HUDEP-2 (cell line): ENCODE measurements around the gene OCIAD2.
"Not testable (repeated sequence)": the region's sequence is repeated elsewhere in the genome, so short reads cannot be mapped to it uniquely, and the experiment has no call there.

Experiments
- DNase-seq, 76 experiments: peaks; one replicate each; lab custom pipeline; 2025; ENCODE audit not compliant: unreplicated experiment in 76 of 76; lab: John Stamatoyannopoulos, UW

Gene OCIAD2

DNA sequence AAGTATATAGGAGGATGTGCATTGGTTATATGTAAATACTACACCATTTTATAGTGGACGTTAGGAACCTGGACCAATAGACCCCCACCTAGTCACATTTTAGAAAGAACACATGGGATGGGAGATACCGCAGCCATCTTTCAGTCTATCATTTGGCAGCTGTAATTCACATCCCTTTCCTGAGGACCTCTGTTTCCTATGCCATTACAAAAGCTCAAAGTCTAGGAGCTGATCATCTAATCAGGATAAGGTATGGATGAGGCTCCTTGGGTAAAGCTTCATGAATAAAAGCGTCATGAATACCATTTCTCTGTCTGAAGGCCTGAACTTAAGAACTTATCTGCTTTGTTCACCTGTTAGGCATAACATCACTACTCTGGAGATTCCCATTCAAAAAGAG is 44.5 kb downstream of the OCIAD2 start:
- DNase-seq = no peak

DNA sequence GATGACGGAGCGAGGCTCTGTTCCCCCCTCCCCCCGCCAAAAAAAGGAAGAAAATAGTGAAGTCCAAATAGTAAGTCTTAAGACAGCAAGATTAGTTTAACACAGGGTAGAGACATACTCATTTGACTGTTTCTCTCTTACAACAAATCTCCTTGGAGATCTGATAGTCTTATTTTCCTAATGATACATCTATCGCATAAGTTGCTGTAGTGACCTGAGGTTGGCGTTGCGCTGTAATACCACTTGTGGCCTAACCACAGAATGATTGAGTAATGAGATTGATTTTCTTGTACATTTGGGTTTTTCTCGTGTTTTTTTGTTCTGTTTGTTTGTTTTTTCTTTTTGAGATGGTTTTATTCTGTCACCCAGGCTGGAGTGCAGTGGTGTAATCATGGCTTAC is 48.4 kb downstream of the OCIAD2 start:
- DNase-seq = no peak

DNA sequence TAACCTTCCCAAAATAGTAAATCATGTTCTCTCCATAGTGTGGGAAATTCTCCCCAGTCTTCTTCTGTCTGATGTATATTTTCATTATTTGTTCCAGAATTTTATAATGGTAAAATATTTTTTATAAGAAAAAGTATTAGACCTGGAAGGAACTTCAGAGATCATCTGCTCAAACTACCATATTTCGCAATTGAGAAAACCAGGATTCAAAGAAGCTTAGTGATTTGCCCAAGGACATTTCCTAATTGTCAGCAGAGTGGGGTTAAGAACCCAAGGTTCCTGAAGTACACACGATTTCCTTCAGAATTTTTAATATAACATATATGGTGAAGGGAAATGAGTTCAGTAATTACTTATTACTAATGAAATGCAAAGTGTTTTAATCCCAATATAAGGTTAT is 51.6 kb downstream of the OCIAD2 start:
- DNase-seq = no peak

DNA sequence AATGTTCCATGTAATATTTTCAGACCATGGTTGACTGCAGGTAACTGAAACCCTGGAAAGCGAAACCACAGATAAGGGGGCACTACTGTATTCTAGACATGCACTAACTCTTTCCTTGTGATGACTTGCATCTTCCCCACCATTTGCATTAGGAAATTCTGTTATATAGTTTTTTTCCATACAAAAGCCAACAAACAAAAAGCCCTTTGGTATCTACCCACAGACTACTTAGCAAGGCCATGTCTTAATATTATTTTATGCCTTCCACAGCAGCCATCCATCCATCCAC is 52.2 kb downstream of the OCIAD2 start:
- DNase-seq = no peak

DNA sequence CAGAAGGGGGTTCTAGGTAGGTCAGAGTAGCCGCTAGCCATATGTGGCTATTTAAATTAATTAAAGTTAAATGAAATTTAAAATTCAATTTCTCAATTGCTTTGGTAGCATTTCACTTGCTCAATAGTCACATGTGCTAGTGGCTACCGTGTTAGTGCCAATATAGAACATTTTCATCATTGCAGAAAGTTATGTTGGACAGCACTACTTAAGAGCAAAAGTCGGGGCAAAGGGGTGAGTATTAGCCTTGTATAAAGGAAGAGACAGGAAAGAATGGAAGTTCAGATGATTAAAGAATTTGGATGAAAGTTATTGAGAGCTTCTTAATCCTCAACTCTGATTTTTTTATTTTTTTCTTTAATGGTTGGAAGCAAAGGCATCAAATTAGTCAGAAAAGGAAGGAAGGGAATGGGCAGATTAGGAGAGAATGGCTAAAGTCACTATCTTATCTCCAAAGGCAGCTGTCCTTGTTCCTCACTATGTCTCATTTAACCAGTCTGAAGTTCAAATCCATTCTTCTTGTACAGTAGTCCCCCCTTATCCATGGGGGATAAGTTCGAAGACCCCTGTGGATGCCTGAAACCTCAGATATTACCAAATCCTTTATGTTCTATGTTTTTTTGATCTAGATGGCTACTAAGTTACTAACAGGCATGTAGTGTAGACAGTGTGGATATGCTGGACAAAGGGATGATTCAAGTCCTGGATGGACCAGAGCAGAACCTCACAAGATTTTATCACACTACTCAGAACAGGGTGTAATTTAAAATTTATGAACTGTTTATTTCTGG is 52.8 kb downstream of the OCIAD2 start:
- peak in 9 of 76 experiments; percentile 9 to 36 (median 30) for DNase-seq

DNA sequence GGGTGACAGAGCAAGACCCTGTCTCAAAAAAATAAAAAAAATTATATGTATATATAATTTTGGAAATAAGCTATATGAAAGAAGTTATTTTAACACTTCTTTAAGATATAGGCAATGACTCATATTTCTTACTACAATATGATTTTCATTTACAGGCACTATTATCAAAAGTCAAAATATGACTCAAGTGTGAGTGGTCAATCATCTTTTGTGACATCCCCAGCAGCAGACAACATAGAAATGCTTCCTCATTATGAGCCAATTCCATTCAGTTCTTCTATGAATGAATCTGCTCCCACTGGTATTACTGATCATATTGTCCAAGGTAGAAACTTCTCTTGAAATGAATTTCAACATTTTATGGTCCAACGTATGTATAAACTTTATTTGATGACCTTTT is 54.9 kb downstream of the OCIAD2 start:
- DNase-seq = no peak

DNA sequence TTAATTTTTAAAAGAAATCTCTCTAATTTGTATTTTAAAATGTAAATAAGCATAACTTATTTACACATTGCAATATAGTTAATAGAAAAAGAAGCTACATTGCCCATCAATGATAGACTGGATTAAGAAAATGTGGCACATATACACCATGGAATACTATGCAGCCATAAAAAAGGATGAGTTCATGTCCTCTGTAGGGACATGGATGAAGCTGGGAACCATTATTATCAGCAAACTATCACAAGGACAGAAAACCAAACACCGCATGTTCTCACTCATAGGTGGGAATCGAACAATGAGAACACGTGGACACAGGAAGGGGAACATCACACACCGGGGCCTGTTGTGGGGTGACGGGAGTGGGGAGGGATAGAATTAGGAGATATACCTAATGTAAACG is 57.8 kb downstream of the OCIAD2 start:
- not testable (repeated sequence) for DNase-seq

DNA sequence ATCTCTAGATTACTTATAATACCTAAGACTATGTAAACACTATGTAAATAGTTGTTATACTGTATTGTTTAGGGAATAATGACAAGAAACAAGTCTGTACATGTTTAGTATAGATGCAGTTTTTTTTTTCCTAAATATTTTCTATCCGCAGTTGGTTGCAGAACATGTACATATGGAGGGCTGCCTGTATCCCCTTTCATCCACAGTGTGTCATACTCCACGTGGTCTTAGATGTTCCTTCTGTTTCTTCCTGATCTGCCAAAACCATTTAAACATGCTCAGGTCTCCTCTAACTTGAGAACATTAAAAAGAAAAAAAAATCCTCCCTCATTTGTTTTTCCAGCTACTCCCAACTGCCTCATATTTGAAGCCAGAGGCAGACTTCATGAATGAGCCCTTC is 61.7 kb downstream of the OCIAD2 start:
- no peak for DNase-seq

DNA sequence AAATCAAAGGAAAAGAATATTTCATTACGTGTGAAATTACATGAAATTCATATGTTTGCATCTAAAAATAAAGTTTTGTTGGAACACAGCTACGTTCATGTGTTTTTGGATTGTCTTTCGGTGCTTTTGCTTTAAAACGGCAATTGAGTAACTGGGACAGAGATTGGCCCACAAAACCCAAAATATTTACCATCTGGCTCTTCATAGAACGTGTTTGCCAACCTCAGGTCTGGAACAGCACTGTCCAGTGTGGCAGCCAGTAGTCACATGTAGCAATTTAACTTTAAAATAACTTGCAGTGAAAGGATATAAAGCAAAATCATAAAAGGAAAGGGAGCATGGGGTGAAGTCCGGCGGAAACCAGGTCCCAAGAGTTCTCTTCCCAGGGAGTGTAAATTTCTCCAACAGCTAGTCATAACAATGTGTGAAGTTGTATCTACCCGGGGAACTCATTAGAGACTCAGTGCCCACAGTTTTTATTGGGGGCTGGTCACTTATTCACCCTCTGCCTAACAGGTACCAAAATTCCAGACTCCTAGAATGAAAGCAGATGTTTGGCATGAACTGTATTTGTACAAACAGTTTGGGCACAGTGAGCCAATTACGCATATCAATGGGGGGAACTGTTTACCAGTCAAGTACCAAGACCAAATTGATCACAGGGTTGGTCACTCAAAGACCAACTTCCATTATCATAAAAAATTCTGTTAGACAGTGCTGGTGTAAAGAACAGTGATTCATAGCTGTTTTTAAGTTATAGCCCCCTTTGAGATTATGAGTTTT is 65.3 kb downstream of the OCIAD2 start:
- DNase-seq = no peak

DNA sequence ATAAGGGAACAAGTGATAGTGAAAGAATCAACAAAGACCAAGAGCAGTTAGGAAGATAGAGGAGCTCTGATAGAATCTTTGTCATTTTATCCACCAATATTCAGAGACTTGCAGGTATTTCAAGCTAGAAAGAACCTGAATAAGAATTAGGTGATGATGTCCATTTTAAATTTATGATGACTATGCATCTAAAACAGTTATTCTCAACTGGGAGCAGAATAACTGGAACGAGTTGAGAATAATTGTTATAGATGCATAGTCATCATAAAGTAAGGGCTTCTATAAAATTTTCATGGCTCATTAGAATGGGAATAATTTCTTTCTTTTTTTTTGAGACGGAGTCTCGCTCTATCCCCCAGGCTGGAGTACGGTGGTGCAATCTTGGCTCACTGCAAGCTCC is 69.9 kb downstream of the OCIAD2 start:
- DNase-seq = no peak
